ENCODE data around the gene NAA50. TPM values are rescaled to one million over a fixed set of nuclear protein-coding genes. Genes with fewer than 3 reads are reported as not detected.

NAA50 gene
- total RNA-seq, 1 donor from 2014 or later = 83.1 TPM

DNA sequence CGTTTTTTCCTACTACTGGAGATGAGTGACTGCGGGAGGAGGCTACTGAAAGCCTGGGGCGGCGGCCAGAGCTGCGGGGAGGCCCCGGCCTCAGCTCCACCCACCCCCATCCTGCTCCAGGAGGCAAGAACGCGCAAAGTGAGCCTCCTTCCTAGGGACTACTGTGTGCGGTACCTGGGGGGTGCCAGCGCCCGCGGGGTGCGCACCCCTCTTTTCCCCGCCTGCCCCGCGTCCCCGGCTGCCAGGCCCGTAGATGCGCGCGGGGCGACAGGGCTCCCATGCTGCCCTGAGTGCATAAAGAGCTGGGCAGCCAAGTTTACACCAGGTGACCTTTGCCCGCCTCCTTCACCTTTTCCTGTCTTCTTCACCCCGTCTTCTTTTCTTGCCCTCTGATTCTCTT is 47.1 kb downstream of the NAA50 start:
- Mint-ChIP-seq H3K27me3 (ENCODE audit: unreplicated experiment) (no peaks in the 10 kb centered on the region), H3K36me3 (ENCODE audit: unreplicated experiment) (no peaks in the 10 kb centered on the region), H3K4me3 (ENCODE audit: unreplicated experiment) (no peak overlapping the region), H3K9me3 (ENCODE audit: unreplicated experiment) (no peaks in the 10 kb centered on the region), H3K27ac (ENCODE audit: unreplicated experiment) (peak overlapping the region; percentile 63), H3K4me1 (ENCODE audit: unreplicated experiment) (peaks cover 16% of the 10 kb centered on the region)
- TF ChIP-seq CTCF (IDR thresholded peaks at IDR 0.05) = no peak
- DNase-seq (ENCODE audit: extremely low spot score, unreplicated experiment) = no peak

DNA sequence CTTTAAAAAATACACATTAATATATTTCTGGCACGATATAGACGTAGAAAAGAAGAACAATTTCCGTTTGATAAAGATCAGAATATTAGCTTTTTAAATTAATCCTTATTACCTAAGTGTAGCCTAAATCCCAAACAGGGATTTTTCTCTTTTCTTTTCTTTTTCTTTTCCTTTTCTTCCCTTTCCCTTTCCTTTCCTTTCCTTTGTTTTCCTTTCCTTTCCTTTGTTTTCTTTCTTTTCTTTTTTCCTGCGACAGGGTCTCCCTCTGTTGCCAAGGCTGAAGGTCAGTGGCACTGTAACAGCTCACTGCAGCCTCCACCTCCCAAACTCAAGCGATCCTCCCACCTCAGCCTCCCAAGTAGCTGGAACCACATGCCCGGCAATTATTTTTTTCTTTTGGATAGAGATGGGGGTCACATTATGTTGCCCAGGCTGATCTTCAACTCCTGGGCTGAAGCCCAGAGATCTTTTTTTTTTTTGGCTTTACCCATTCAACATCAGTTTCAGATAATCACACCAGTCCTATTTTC is 47.8 kb downstream of the NAA50 start:
- Mint-ChIP-seq H3K9me3 (ENCODE audit: unreplicated experiment) (no peaks in the 10 kb centered on the region), H3K36me3 (ENCODE audit: unreplicated experiment) (no peaks in the 10 kb centered on the region), H3K4me3 (ENCODE audit: unreplicated experiment) (peak overlapping the region; percentile 36), H3K27me3 (ENCODE audit: unreplicated experiment) (no peaks in the 10 kb centered on the region), H3K27ac (ENCODE audit: unreplicated experiment) (no peak overlapping the region), H3K4me1 (ENCODE audit: unreplicated experiment) (peaks cover 21% of the 10 kb centered on the region)
- no peak for DNase-seq (ENCODE audit: extremely low spot score, unreplicated experiment)
- no peak for TF ChIP-seq CTCF (IDR thresholded peaks at IDR 0.05)

DNA sequence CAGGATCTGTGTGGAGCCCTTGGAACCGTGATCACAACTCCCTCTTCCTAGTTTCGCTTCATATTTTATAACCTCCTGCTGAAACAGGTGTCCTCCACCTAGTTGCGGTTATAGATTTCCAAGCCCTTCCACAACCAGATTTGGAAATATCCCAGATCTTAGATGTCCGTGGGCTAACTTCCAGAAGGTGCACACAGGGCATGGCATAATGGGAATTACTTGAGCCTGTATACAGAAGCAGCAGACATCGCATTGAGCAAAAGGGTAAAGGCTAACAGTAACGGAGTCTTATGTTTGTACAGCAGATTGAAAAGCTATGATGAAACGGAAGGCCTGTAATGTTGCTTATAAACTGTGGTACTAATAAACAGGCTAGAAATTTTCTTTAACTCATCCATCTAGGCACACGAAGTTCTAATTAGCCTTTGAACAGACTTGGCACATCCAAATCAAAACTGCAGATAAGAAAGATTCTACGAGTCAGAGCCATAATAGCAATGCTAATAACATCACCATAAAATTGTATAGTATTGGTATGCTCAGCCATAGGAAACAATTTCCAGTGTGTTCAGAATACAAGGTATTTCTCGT is 48.5 kb downstream of the NAA50 start:
- Mint-ChIP-seq H3K9me3 (ENCODE audit: unreplicated experiment) (no peaks in the 10 kb centered on the region), H3K4me3 (ENCODE audit: unreplicated experiment) (no peak overlapping the region), H3K4me1 (ENCODE audit: unreplicated experiment) (peaks cover 23% of the 10 kb centered on the region), H3K27ac (ENCODE audit: unreplicated experiment) (no peak overlapping the region), H3K36me3 (ENCODE audit: unreplicated experiment) (no peaks in the 10 kb centered on the region), H3K27me3 (ENCODE audit: unreplicated experiment) (no peaks in the 10 kb centered on the region)
- no peak for TF ChIP-seq CTCF (IDR thresholded peaks at IDR 0.05)
- no peak for DNase-seq (ENCODE audit: extremely low spot score, unreplicated experiment)

- Mint-ChIP-seq H3K4me1 (ENCODE audit: unreplicated experiment) (peaks cover 23% of the 10 kb centered on the region), H3K4me3 (ENCODE audit: unreplicated experiment) (no peak overlapping the region), H3K9me3 (ENCODE audit: unreplicated experiment) (no peaks in the 10 kb centered on the region), H3K27me3 (ENCODE audit: unreplicated experiment) (no peaks in the 10 kb centered on the region), H3K27ac (ENCODE audit: unreplicated experiment) (no peak overlapping the region), H3K36me3 (ENCODE audit: unreplicated experiment) (no peaks in the 10 kb centered on the region)
- peak; percentile 99 for DNase-seq (ENCODE audit: extremely low spot score, unreplicated experiment)
- TF ChIP-seq CTCF (IDR thresholded peaks at IDR 0.05) = peak; percentile 36
Observed at GRCh38 chr3:113696658-113697499, 49.2 kb downstream of the NAA50 start.
